K562 (cell line): ENCODE measurements around the gene P4HB. TPM values are rescaled to one million over a fixed set of nuclear protein-coding genes. Genes with fewer than 3 reads are reported as not detected.

ENCODE experiments used
- CREB1 ChIP-seq, 2 experiments: sonication (generic) in 1 of 2; formaldehyde crosslinking in 1 of 2; IDR thresholded peaks; 2 replicates each; pipeline versions ENCODE4 v1.6.1 to v1.8.0; 2012 to 2022; ENCODE audit warnings: inconsistent platforms in 1 of 2, mild to moderate bottlenecking in 1 of 2, missing genetic modification reagents in 1 of 2, moderate library complexity in 1 of 2
- NFIC ChIP-seq: fragments of 450-650 bp; IDR thresholded peaks from 2 replicates; pipeline ENCODE4 v1.6.1; 2017; ENCODE audit warnings: mild to moderate bottlenecking, inconsistent platforms
- SMAD2 ChIP-seq: fragments of 150-350 bp; IDR thresholded peaks from 2 replicates; pipeline ENCODE4 v1.6.1; 2014; ENCODE audit warnings: low read depth, mild to moderate bottlenecking, low read length
- TARDBP ChIP-seq: fragments of 450-650 bp; IDR thresholded peaks from 2 replicates; pipeline ENCODE4 v1.6.1; 2016
- TBP ChIP-seq: optimal IDR thresholded peaks from 2 replicates; pipeline ENCODE3; 2011; ENCODE audit warnings: low read depth, low read length, improper control_type of control experiment
- ZFP30 ChIP-seq: fragments of 250-450 bp; sonication (Bioruptor Pico); IDR thresholded peaks from 2 replicates; pipeline ENCODE4 v1.8.0; 2022; ENCODE audit warnings: moderate library complexity, mild to moderate bottlenecking, inconsistent platforms, borderline replicate concordance
- ZNF3 ChIP-seq: fragments of 250-450 bp; sonication (Bioruptor Pico); IDR thresholded peaks from 2 replicates; pipeline ENCODE4 v1.5.0; 2021; ENCODE audit warnings: mild to moderate bottlenecking, moderate library complexity
- ZNF655 ChIP-seq: fragments of 250-450 bp; sonication (Bioruptor Pico); IDR thresholded peaks from 2 replicates; pipeline ENCODE4 v1.5.0; 2021
- ZNF75A ChIP-seq: fragments of 450-650 bp; formaldehyde crosslinking; IDR thresholded peaks from 2 replicates; pipeline ENCODE4 v1.4.0; 2020; ENCODE audit warnings: mild to moderate bottlenecking
- polyA plus RNA-seq, 8 experiments: library from polyadenylated mRNA; depleted of rRNA in 4 of 8; stranded (reverse) in 5 of 8; unstranded in 3 of 8; fragments of >200 nt; fragmentation: Nextera tagmentation in 2 of 8; fragmentation: Illumina TruSeq in 1 of 8; extraction: Ambion mirVana in 2 of 8; extraction: Trizol in 1 of 8; gene quantifications; 2 replicates each; pipeline versions ENCODE4 v1.2.1 to v1.2.3, GENCODE V29; 2011 to 2014; ENCODE audit warnings: inconsistent platforms in 1 of 8, missing spikeins in 1 of 8
- total RNA-seq, 7 experiments: library from RNA; depleted of rRNA in 6 of 7; stranded (reverse); fragments of >200 nt in 6 of 7; fragmentation: Illumina TruSeq in 2 of 7; extraction: Trizol in 2 of 7; gene quantifications; 2 replicates each; pipeline versions ENCODE4 v1.2.1 to v1.2.3, GENCODE V29; 2011 to 2021; ENCODE audit warnings: low replicate concordance in 1 of 7

Gene P4HB
- total and polyA plus RNA-seq, 9 of the 15 experiments (the other 6 are each of a cell fraction or from before 2014, with no cell fraction given): 4.4 to 645 (median 325) TPM

- TF ChIP-seq CREB1 (IDR thresholded peaks at IDR 0.05): no peak
- peak; percentile 28; the same call in 1 of the 2 replicates for TF ChIP-seq CREB1 (CRISPR knock-in tag; IDR thresholded peaks at IDR 0.05)
- TF ChIP-seq ZFP30: no peak
- TF ChIP-seq SMAD2: no peak
- no peak for TF ChIP-seq ZNF655
- TF ChIP-seq NFIC: no peak
- TF ChIP-seq ZNF3 (CRISPR knock-in tag): no peak
- TF ChIP-seq TBP: no peak
- no peak for TF ChIP-seq TARDBP
- TF ChIP-seq ZNF75A (CRISPR knock-in tag): no peak
- TF ChIP-seq, all 486 proteins: peak for 13
Measured at GRCh38 chr17:81833921-81834830, 26.2 kb downstream of the P4HB start (continued).
